Loucy (cell line): ENCODE results near the gene PPIL4.

Source experiments
- H2AFZ ChIP-seq: fragments of 200-600 bp; sonication (generic); 2 replicates; pipeline ENCODE4 v1.6.0; 2016; ENCODE audit warnings: antibody characterized with exemption, mild to moderate bottlenecking, low read length, moderate library complexity
- H3F3A ChIP-seq: fragments of 200-600 bp; 2 replicates; pipeline ENCODE4 v1.6.0; 2016; ENCODE audit warnings: antibody characterized with exemption, low read depth, mild to moderate bottlenecking
- H3K27me3 ChIP-seq: fragments of 200-600 bp; sonication (generic); 2 replicates; pipeline ENCODE4 v1.6.1; 2014; ENCODE audit warnings: low read length, mild to moderate bottlenecking; ENCODE audit not compliant: insufficient read depth, poor library complexity, severe bottlenecking
- H3K36me3 ChIP-seq: fragments of 200-600 bp; sonication (generic); 2 replicates; pipeline ENCODE4 v1.6.1; 2016; ENCODE audit warnings: low read length; ENCODE audit not compliant: insufficient read depth
- H3K4me1 ChIP-seq: fragments of 200-600 bp; sonication (generic); 2 replicates; pipeline ENCODE4 v1.5.1; 2014; ENCODE audit warnings: low read length, mild to moderate bottlenecking; ENCODE audit not compliant: insufficient read depth, poor library complexity, severe bottlenecking
- H3K4me2 ChIP-seq: fragments of 200-600 bp; sonication (generic); 2 replicates; pipeline ENCODE4 v1.6.0; 2014; ENCODE audit warnings: antibody characterized with exemption, low read length, low read depth, mild to moderate bottlenecking; ENCODE audit not compliant: poor library complexity, severe bottlenecking
- H3K4me3 ChIP-seq: fragments of 200-600 bp; sonication (generic); 2 replicates; pipeline ENCODE4 v1.5.1; 2014; ENCODE audit warnings: low read length, mild to moderate bottlenecking, mixed read lengths; ENCODE audit not compliant: poor library complexity, severe bottlenecking
- H3K79me2 ChIP-seq: fragments of 200-600 bp; sonication (generic); 2 replicates; pipeline ENCODE4 v1.6.1; 2014; ENCODE audit warnings: low read length; ENCODE audit not compliant: insufficient read depth
- H3K9ac ChIP-seq: fragments of 200-600 bp; sonication (generic); 2 replicates; pipeline ENCODE4 v1.6.0; 2014; ENCODE audit warnings: mild to moderate bottlenecking, low read depth, low read length, moderate library complexity; ENCODE audit not compliant: poor library complexity, severe bottlenecking
- H3K9me2 ChIP-seq: fragments of 200-600 bp; sonication (generic); replicated peaks from 2 replicates; pipeline ENCODE4 v1.6.1; 2016; ENCODE audit warnings: low read depth, low read length, mixed read lengths
- H3K9me3 ChIP-seq: fragments of 200-600 bp; sonication (generic); 2 replicates; pipeline ENCODE4 v1.6.1; 2014; ENCODE audit warnings: mild to moderate bottlenecking, antibody characterized with exemption, low read length, low read depth; ENCODE audit not compliant: insufficient read depth
- H4K20me1 ChIP-seq: fragments of 200-600 bp; sonication (generic); 2 replicates; pipeline ENCODE4 v1.6.0; 2014; ENCODE audit warnings: antibody characterized with exemption, low read length, mild to moderate bottlenecking; ENCODE audit not compliant: insufficient read depth, poor library complexity, severe bottlenecking
- CTCF ChIP-seq: fragments of 200-600 bp; sonication (generic); conservative IDR thresholded peaks from 2 replicates; pipeline ENCODE4 v1.5.1; 2014; ENCODE audit warnings: mild to moderate bottlenecking, antibody characterized with exemption, low read length
- EZH2phosphoT487 ChIP-seq: fragments of 200-600 bp; IDR thresholded peaks from 2 replicates; pipeline ENCODE4 v1.6.1; 2018; ENCODE audit warnings: antibody characterized with exemption, mild to moderate bottlenecking, moderate library complexity, borderline replicate concordance

Gene PPIL4

GRCh38 chr6:149565527-149566409 is 19.9 kb upstream of the PPIL4 start, which contains the start of gene GINM1:
Gene GINM1, plus strand, starts transcription at chr6:149566375. Its CDS starts 40 bp downstream, at chr6:149566415.
- no peaks in the 10 kb centered on the region for H3K9me2 ChIP-seq
- H4K20me1 ChIP-seq, result peaks cover 21% of the 10 kb centered on the region
- peaks cover 30% of the 10 kb centered on the region for H3K4me1 ChIP-seq
- H3K36me3 ChIP-seq, result no peaks in the 10 kb centered on the region
- H3K27me3 ChIP-seq, result no peaks in the 10 kb centered on the region
- H3K4me3 ChIP-seq, result peak within 1 kb of the TSS; percentile 84
- TF ChIP-seq EZH2phosphoT487 (no peak), CTCF (peak; percentile 85)
- H2AFZ ChIP-seq, result peak within 1 kb of the TSS; percentile 99
- H3K79me2 ChIP-seq, result peaks cover 38% of the 10 kb centered on the region
- peak within 1 kb of the TSS; percentile 90 for H3K9ac ChIP-seq
- H3K4me2 ChIP-seq, result peak within 1 kb of the TSS; percentile 85
- H3K9me3 ChIP-seq, result no peaks in the 10 kb centered on the region
- H3F3A ChIP-seq, result no peaks in the 10 kb centered on the region

- Histone ChIP-seq H3K9me3 (no peaks in the 10 kb centered on the region), H3K36me3 (no peaks in the 10 kb centered on the region), H2AFZ (peak overlapping the region; percentile 77), H3K79me2 (peaks cover 24% of the 10 kb centered on the region), H3K27me3 (no peaks in the 10 kb centered on the region), H3K4me2 (no peak overlapping the region), H3K4me1 (peaks cover 24% of the 10 kb centered on the region), H3K9ac (no peak overlapping the region), H3F3A (no peaks in the 10 kb centered on the region), H3K4me3 (no peak overlapping the region), H4K20me1 (peaks cover 21% of the 10 kb centered on the region), H3K9me2 (no peaks in the 10 kb centered on the region)
- TF ChIP-seq CTCF (no peak), EZH2phosphoT487 (no peak)
Observed at GRCh38 chr6:149563928-149564325, 18.1 kb upstream of the PPIL4 start.

- no peak overlapping the region for H3K9ac ChIP-seq
- H3K4me2 ChIP-seq, result no peak overlapping the region
- H3K79me2 ChIP-seq, result peaks cover 21% of the 10 kb centered on the region
- no peak overlapping the region; the same call in 1 of the 2 replicates for H2AFZ ChIP-seq
- TF ChIP-seq EZH2phosphoT487 (no peak), CTCF (no peak)
- H3K4me1 ChIP-seq, result peaks cover 24% of the 10 kb centered on the region
- no peaks in the 10 kb centered on the region for H3K9me2 ChIP-seq
- H3K9me3 ChIP-seq, result no peaks in the 10 kb centered on the region
- no peaks in the 10 kb centered on the region for H3F3A ChIP-seq
- H3K36me3 ChIP-seq, result no peaks in the 10 kb centered on the region
- peaks cover 18% of the 10 kb centered on the region for H4K20me1 ChIP-seq
- no peaks in the 10 kb centered on the region for H3K27me3 ChIP-seq
- no peak overlapping the region for H3K4me3 ChIP-seq
Observed at GRCh38 chr6:149563203-149563927, 17.5 kb upstream of the PPIL4 start.
